ENCODE measurements around the gene TOX3. TPM values are rescaled to one million over a fixed set of nuclear protein-coding genes. Genes with fewer than 3 reads are reported as not detected.

TOX3 gene
- total RNA-seq, 4 donors from 2014 or later: 10.9 to 32.6 (median 28.0) TPM

DNA sequence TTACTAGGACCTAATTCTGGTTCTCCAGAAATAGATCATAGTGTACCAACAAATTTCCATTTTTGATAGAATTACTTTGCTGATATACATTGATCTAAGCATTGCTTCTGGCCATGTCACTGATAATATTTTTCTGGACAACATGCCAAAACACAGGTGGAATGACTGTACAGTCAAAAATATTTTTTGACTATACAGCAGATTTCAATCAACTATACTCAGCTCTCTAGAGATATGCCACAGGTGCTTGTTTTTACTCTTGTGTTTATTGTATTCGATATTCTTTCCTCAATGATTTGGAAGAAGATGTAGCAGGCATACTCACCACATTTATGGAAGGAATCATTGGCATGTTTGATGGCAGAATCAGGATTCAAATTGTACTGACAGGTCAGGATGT lies 21.6 kb upstream of the TOX3 start:
- Histone ChIP-seq H3K4me1 (peaks cover 7 to 40% (median 14%) of the 10 kb centered on the region in 4 donors), H3K27ac (no peak overlapping the region), H3K27me3 (no peaks in the 10 kb centered on the region), H3K36me3 (no peaks in the 10 kb centered on the region), H3K9me3 (no peaks in the 10 kb centered on the region), H3K4me3 (no peak overlapping the region)
- no peak for TF ChIP-seq POLR2AphosphoS5 (IDR thresholded peaks at IDR 0.05)
- no peak for TF ChIP-seq POLR2A (IDR thresholded peaks at IDR 0.05)
- no peak for TF ChIP-seq EP300 (IDR thresholded peaks at IDR 0.05; ENCODE audit: low read depth)
- TF ChIP-seq CTCF (IDR thresholded peaks at IDR 0.05): no peak
- DNase-seq: no peak
- in situ Hi-C loops (cut with MboI; ENCODE audit: low pct_ligation_motif_present in 1 of 4, low pct_unique_long_range_greater_than_20kb in 1 of 4, low sequenced_read_pairs in 3 of 4): no loop called here
- WGBS, 2 donors (ENCODE audit: low coverage in 1 of 2): 88 to 100% methylated on average over 1 of the region's 1 CpG
- intact Hi-C loops (cut with DNase I; ENCODE audit: low total_unique reads): no loop called here

- Histone ChIP-seq H3K4me3 (no peak overlapping the region), H3K36me3 (no peaks in the 10 kb centered on the region), H3K27me3 (no peaks in the 10 kb centered on the region), H3K27ac (no peak overlapping the region), H3K9me3 (no peaks in the 10 kb centered on the region), H3K4me1 (peaks cover 2 to 40% (median 23%) of the 10 kb centered on the region in 4 donors)
- WGBS, 2 donors (ENCODE audit: low coverage in 1 of 2): 79 to 90% methylated on average over 2 to 4 of the region's 4 CpGs
- TF ChIP-seq EP300 (IDR thresholded peaks at IDR 0.05; ENCODE audit: low read depth) (no peak), CTCF (IDR thresholded peaks at IDR 0.05) (no peak), POLR2AphosphoS5 (IDR thresholded peaks at IDR 0.05) (no peak), POLR2A (IDR thresholded peaks at IDR 0.05) (no peak)
- in situ Hi-C loops (cut with MboI; ENCODE audit: low pct_ligation_motif_present in 1 of 4, low pct_unique_long_range_greater_than_20kb in 1 of 4, low sequenced_read_pairs in 3 of 4) (no loop called here), intact Hi-C loops (cut with DNase I; ENCODE audit: low total_unique reads) (no loop called here)
- DNase-seq: no peak
Observed at GRCh38 chr16:52567193-52567592, 20.2 kb upstream of the TOX3 start.

DNA sequence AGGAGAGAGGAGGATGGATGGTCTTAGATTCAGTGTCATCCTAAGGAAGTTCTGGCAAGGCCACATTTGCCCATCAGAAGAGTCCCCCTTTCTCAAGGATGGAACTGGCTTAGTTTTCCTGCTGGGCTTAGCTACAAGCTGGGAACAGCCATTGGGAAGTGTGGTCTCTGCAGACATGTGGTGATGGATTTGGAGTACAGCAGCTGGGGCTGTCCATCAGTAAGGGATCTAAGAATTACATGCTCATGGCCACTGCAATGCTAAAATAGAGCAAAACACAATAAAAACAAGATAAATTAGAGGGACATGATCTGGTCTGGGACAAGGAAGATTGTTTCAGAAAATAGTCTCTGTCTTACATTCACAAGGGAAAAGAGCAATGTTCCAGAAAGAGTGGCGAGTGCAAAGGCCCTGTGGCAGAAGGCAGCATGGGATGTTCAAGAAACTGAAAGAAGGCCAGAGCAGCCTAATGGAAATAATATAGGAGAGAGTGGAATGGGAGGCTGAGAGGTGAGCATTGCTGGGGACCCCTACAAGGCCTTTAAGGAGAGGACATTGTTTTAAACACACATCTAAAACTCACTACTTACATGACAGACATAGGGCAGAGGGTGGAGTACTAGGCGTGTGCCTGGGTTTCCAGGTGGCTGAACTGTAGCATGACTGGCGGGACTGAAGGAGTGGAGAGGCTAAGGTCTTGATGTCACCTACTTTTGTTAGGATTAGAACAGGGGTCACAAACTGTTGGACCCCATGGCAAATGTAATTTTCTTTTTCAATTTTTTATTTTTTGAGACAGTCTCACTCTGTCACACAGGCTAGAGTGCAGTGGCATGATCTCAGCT lies 17.0 kb upstream of the TOX3 start:
- peak; percentile 37 for DNase-seq

DNA sequence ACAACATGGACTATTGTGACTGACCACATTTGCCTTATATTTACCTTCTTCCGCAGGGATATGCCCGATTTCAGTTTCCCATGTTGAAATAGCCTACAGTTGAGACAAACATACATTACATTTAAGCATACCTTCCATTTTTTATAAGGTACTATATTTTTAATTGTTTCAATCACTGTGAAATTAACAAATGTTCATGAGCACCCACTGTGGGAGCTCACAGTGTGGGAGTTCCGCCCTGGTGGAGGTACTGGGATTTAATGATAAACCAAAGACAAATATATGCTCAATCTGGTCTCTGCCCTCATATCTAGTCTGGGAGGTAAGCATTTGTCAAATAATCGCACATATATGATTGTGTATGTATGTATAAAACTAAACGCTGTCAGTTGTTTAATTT lies 15.8 kb upstream of the TOX3 start:
- peaks cover 2 to 79% (median 41%) of the 10 kb centered on the region in 4 donors for H3K4me1 ChIP-seq
- intact Hi-C loops (cut with DNase I; ENCODE audit: low total_unique reads) (no loop called here), in situ Hi-C loops (cut with MboI; ENCODE audit: low pct_ligation_motif_present in 1 of 4, low pct_unique_long_range_greater_than_20kb in 1 of 4, low sequenced_read_pairs in 3 of 4) (no loop called here)
- no peaks in the 10 kb centered on the region for H3K9me3 ChIP-seq
- H3K27me3 ChIP-seq: no peaks in the 10 kb centered on the region
- WGBS, 2 donors (ENCODE audit: low coverage in 1 of 2): 51 to 54% methylated on average over 4 to 5 of the region's 5 CpGs
- H3K36me3 ChIP-seq: no peaks in the 10 kb centered on the region
- peak overlapping the region; percentile 81 to 86 (median 82) for H3K27ac ChIP-seq
- DNase-seq: no peak
- TF ChIP-seq CTCF (IDR thresholded peaks at IDR 0.05): peak in 1 of 5 experiments; percentile 8
- TF ChIP-seq EP300 (IDR thresholded peaks at IDR 0.05; ENCODE audit: low read depth): no peak
- no peak for TF ChIP-seq POLR2A (IDR thresholded peaks at IDR 0.05)
- TF ChIP-seq POLR2AphosphoS5 (IDR thresholded peaks at IDR 0.05): no peak
- H3K4me3 ChIP-seq: no peak overlapping the region

More for the DNA sequence above, 17.0 kb upstream of the TOX3 start:
- Histone ChIP-seq H3K36me3 (no peaks in the 10 kb centered on the region), H3K4me3 (no peak overlapping the region), H3K27me3 (no peaks in the 10 kb centered on the region), H3K9me3 (no peaks in the 10 kb centered on the region), H3K4me1 (peaks cover 2 to 67% (median 35%) of the 10 kb centered on the region in 4 donors), H3K27ac (peak overlapping the region; percentile 81 to 86 (median 82))
- intact Hi-C loops (cut with DNase I; ENCODE audit: low total_unique reads): no loop called here
- TF ChIP-seq CTCF (IDR thresholded peaks at IDR 0.05) (peak in 1 of 5 experiments; percentile 14), EP300 (IDR thresholded peaks at IDR 0.05; ENCODE audit: low read depth) (no peak), POLR2AphosphoS5 (IDR thresholded peaks at IDR 0.05) (no peak)
- WGBS, 2 donors (ENCODE audit: low coverage in 1 of 2): 74 to 81% methylated on average over 3 of the region's 3 CpGs
- in situ Hi-C loops (cut with MboI; ENCODE audit: low pct_ligation_motif_present in 1 of 4, low pct_unique_long_range_greater_than_20kb in 1 of 4, low sequenced_read_pairs in 3 of 4): no loop called here
